ACC112 (cell line): ENCODE measurements around the gene CEP170.
"Not testable (repeated sequence)": the region's sequence is repeated elsewhere in the genome, so short reads cannot be mapped to it uniquely, and the experiment has no call there.

Source experiments
- H2AFZ ChIP-seq: fragments of 200-600 bp; sonication (generic); one replicate; pipeline ENCODE4 v1.6.0; 2017; ENCODE audit warnings: antibody characterized with exemption, low read length; ENCODE audit not compliant: unreplicated experiment
- H3K27ac ChIP-seq: fragments of 200-600 bp; sonication (generic); 2 replicates; pipeline ENCODE4 v1.5.1; 2014; ENCODE audit warnings: low read depth, mild to moderate bottlenecking, antibody characterized with exemption, low read length, moderate library complexity
- H3K27me3 ChIP-seq: fragments of 200-600 bp; sonication (generic); 2 replicates; pipeline ENCODE4 v1.6.1; 2014; ENCODE audit warnings: mild to moderate bottlenecking, antibody characterized with exemption, low read length, moderate library complexity, mixed read lengths; ENCODE audit not compliant: insufficient read depth
- H3K36me3 ChIP-seq: fragments of 200-600 bp; sonication (generic); 2 replicates; pipeline ENCODE4 v1.6.1; 2016; ENCODE audit warnings: mild to moderate bottlenecking, antibody characterized with exemption, low read length, moderate library complexity, mixed read lengths; ENCODE audit not compliant: insufficient read depth
- H3K4me1 ChIP-seq: fragments of 200-600 bp; sonication (generic); one replicate; pipeline ENCODE4 v1.6.1; 2016; ENCODE audit warnings: low read length, mixed read lengths; ENCODE audit not compliant: insufficient read depth, unreplicated experiment, control insufficient read depth
- H3K4me3 ChIP-seq: fragments of 200-600 bp; sonication (generic); 2 replicates; pipeline ENCODE4 v1.5.1; 2014; ENCODE audit warnings: mild to moderate bottlenecking, low read depth, low read length
- H3K79me2 ChIP-seq: fragments of 200-600 bp; sonication (generic); one replicate; pipeline ENCODE4 v1.6.0; 2016; ENCODE audit warnings: low read length; ENCODE audit not compliant: control insufficient read depth, unreplicated experiment, insufficient read depth

Gene CEP170

DNA sequence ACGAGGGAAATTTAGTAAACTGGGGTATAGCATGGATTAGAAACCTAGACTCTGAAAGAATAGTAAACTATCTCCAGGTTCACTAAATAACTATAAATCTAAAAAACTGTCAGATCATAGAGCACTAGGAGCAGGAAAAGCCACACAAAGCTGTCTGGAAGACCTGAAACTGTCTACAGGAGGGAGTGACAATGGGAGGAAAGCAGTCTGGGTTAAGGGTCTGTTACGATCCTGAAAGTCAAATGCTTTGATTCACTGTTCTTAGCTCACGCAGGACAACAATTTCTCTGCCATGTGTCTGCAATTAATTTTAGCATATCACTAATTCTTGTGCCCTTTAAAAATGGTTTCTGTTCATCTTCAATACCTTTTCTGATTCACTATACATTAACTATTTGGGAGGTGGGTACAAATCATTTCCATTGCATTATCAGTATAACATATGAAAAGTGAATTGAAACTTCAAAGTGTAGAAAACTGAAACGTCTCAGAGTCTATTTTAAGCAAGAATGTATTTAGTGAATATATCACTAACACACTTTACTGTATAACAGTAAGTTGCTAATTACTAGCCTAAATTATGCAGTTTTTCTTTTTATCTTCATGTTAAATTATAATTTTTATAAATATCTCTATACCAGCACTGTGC, 18.4 kb downstream of the CEP170 start:
- H3K36me3 ChIP-seq: peaks cover 28% of the 10 kb centered on the region
- peaks cover 17% of the 10 kb centered on the region for H3K4me1 ChIP-seq
- no peak overlapping the region for H3K27ac ChIP-seq
- H2AFZ ChIP-seq: no peak overlapping the region
- H3K79me2 ChIP-seq: peaks cover 98% of the 10 kb centered on the region
- H3K27me3 ChIP-seq: no peaks in the 10 kb centered on the region
- H3K4me3 ChIP-seq: no peak overlapping the region

DNA sequence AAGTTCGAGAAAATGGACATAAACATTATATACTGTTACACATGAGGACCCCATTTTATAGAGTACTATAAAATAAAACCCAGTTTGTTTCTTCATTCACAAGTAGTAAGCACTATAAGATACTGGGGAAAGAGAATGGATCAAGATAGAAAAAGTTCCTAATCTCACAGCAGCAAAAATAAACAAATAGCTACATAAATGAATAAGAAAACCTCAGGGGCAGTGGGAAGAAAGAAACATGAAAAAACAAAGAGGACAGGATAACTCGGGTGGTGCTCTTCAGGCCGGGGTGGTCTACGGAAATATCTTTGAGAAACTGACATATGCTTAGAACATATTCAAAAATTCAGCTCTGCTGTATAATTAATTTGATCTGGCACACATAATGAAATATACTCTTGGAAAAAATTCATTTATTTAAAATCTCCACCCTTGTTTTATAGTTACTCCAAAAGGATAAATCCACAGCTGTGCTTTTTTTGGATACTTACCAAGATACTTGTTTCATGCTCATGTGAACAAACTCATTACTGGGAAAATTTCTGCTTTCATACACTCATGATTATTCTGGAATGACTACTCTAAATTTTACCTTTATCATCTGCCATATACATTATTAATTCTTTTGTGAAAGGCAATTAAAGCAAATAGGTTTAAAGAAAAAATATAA, 20.0 kb downstream of the CEP170 start:
- no peak overlapping the region for H3K4me3 ChIP-seq
- H3K27ac ChIP-seq: no peak overlapping the region; the same call in 1 of the 2 replicates
- H2AFZ ChIP-seq: no peak overlapping the region
- H3K36me3 ChIP-seq: peaks cover 37% of the 10 kb centered on the region
- no peaks in the 10 kb centered on the region for H3K27me3 ChIP-seq
- peaks cover 97% of the 10 kb centered on the region for H3K79me2 ChIP-seq
- H3K4me1 ChIP-seq: peaks cover 17% of the 10 kb centered on the region

DNA sequence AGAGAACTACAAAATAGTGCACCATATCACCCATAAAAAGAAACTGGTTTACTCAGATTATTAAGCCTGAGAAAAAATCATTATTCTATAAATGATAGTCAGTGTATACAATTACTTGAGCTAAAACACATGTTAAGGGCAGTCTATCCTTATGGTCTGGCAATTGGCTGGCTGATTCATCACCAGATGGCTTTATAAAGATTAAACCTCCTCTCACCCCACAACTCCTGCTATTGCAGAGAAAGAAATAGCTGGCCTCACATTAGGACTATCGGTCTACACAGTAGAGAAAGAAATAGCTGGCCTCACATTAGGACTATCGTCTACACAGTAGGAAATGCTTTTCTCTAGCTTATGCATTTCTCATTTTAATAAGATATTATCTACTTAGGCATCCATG, 21.2 kb downstream of the CEP170 start:
- no peaks in the 10 kb centered on the region for H3K27me3 ChIP-seq
- no peak overlapping the region for H2AFZ ChIP-seq
- H3K4me1 ChIP-seq: peaks cover 17% of the 10 kb centered on the region
- H3K36me3 ChIP-seq: peaks cover 47% of the 10 kb centered on the region
- H3K27ac ChIP-seq: no peak overlapping the region
- H3K4me3 ChIP-seq: no peak overlapping the region
- peaks cover 97% of the 10 kb centered on the region for H3K79me2 ChIP-seq

DNA sequence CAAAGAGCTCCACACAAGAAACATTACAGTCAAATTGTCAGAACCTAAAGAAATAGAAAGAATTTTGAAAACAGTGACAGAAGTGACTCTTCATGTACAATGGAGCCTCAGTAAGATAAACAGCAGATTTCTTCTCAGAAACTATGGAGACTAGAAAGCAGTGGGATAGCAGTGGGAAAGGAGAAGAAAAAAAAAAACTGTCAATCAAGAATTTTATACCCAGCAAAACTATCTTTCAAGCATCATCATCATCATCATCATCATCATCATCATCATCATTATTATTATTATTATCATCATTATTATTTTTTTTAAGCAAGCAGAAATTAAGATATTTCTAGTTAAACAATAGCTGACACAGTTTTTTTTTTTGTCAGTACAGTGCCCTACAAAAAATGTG, 24.2 kb downstream of the CEP170 start:
- H3K4me1 ChIP-seq: peaks cover 9% of the 10 kb centered on the region
- H3K27me3 ChIP-seq: no peaks in the 10 kb centered on the region
- H3K27ac ChIP-seq: no peak overlapping the region
- H3K79me2 ChIP-seq: peaks cover 94% of the 10 kb centered on the region
- peaks cover 52% of the 10 kb centered on the region for H3K36me3 ChIP-seq
- H3K4me3 ChIP-seq: no peak overlapping the region
- no peak overlapping the region for H2AFZ ChIP-seq

DNA sequence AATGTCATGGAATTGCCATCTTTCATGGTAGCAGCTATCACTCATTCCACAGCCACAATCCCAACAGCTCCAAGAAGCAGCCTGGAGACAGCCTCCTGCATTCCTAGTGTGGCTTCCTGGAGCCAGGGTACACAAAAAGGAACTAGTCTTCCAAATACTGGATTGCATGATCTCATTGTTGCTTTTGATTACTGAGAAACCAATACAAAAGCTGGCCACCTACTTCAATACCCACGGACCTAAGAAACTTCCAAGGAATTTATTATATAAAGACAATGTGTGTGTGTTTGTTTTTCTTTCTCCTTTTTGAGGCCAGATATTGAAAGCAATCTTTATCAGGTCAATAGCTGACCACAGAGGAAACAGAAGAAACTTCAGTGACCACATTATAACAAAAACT, 25.6 kb downstream of the CEP170 start:
- H3K79me2 ChIP-seq: peaks cover 93% of the 10 kb centered on the region
- no peak overlapping the region for H3K4me3 ChIP-seq
- H2AFZ ChIP-seq: no peak overlapping the region
- no peaks in the 10 kb centered on the region for H3K4me1 ChIP-seq
- H3K27ac ChIP-seq: no peak overlapping the region
- no peaks in the 10 kb centered on the region for H3K27me3 ChIP-seq
- H3K36me3 ChIP-seq: peaks cover 58% of the 10 kb centered on the region

DNA sequence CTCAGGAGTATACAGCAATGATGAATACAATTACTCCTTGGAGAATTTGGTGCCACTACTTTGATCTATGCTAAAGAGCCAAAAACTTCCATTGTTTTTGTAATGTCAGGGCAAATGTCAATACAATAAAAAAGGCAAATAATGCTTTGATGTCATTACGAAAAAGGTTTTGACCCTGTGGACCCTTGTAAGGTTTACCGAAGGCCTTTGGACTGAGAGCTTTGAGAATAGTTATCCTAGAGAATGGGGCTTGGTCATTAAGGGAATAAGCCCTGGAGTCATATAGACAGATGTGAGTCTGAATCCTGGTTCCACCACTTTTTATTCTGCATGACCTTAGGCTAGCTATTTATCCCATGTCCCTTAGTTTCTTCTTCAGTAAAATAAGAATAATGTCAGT, 27.5 kb downstream of the CEP170 start:
- H3K27me3 ChIP-seq: no peaks in the 10 kb centered on the region
- no peak overlapping the region for H2AFZ ChIP-seq
- H3K27ac ChIP-seq: no peak overlapping the region
- no peaks in the 10 kb centered on the region for H3K4me1 ChIP-seq
- peaks cover 65% of the 10 kb centered on the region for H3K36me3 ChIP-seq
- no peak overlapping the region for H3K4me3 ChIP-seq
- H3K79me2 ChIP-seq: peaks cover 92% of the 10 kb centered on the region

DNA sequence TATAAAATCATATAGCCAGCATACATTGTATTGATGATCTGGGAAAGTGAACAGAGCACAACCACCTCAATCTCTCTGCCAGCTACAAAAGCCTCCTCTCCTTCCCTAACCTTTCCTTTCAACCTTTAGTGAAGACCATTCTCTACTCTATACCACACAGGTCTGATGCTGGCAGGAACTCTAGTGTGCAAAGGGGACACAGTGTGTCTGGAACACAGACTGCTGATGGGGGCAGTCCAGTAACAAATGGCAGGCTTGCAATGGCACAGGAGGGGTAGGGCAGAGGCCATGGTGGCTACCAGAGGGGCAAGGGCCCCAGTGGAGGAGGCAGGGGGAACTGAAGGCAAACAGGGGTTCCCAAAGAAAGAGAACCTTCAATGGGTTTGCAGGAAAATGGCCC, 37.0 kb downstream of the CEP170 start:
- Histone ChIP-seq H3K27ac (no peak overlapping the region), H2AFZ (no peak overlapping the region), H3K27me3 (no peaks in the 10 kb centered on the region), H3K4me1 (peaks cover 10% of the 10 kb centered on the region), H3K4me3 (no peak overlapping the region), H3K36me3 (peaks cover 34% of the 10 kb centered on the region), H3K79me2 (peaks cover 75% of the 10 kb centered on the region)

DNA sequence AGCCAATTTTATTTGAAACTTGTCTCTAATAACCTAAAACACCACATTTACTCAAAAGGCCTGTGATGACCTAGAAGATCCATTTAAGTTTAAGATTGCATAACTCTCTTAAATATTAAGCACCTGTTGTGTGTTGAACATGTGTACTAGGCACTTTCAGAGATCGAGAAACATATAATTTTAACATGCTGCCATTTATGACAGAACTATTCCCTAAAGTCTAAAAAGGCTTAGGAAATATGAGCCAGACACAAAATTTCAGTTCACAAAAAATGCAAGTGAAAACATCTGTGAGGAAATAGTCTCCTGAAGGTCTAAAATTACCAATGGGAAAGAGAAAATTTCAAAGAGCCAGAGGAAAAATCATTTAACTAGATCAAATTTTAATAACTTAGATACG, 37.7 kb downstream of the CEP170 start:
- peaks cover 28% of the 10 kb centered on the region for H3K36me3 ChIP-seq
- H3K79me2 ChIP-seq: peaks cover 73% of the 10 kb centered on the region
- H3K27ac ChIP-seq: no peak overlapping the region
- H3K4me3 ChIP-seq: no peak overlapping the region
- H3K4me1 ChIP-seq: peaks cover 17% of the 10 kb centered on the region
- no peaks in the 10 kb centered on the region for H3K27me3 ChIP-seq
- H2AFZ ChIP-seq: no peak overlapping the region

DNA sequence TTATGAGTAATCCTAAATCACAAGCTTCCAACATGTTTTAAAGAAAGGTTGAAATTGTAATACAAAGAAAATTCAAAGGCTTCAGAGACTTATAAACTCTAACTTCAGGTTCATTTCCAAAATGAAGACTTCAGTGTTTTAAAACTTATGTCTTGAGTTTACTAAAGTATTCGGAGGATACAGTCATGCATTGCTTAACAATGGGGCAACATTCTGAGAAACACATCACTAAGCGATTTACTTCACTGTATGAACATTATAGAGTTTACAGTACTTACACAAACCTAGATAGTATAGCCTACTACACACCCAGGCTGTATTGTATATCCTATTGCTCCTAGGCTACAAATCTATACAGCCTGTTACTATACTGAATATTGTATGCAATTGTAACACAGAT, 38.3 kb downstream of the CEP170 start:
- Histone ChIP-seq H2AFZ (no peak overlapping the region), H3K79me2 (peaks cover 72% of the 10 kb centered on the region), H3K27me3 (no peaks in the 10 kb centered on the region), H3K4me1 (peaks cover 22% of the 10 kb centered on the region), H3K4me3 (no peak overlapping the region), H3K36me3 (peaks cover 23% of the 10 kb centered on the region), H3K27ac (no peak overlapping the region)

DNA sequence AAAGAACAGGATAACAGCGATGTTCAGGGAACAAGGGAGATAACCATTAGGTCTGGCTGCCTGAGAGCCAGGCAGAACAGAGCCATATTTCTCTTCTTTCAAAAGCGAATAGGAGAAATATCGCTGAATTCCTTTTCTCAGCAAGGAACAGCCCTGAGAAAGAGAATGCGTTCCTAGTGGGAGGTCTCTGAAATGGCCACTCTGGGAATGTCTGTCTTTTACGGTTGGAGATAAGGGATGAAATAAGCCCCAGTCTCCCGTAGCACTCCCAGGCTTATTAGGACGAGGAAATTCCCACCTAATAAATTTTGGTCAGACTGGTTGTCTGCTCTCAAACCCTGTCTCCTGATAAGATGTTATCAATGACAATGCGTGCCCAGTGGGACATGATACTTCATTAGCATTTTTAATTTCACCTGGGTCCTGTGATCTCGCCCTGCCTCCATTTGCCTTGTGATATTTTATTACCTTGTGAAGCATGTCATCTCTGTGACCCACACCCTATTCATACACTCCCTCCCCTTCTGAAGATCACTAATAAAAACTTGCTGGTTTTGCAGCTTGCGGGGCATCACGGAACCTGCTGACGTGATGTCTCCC, 39.7 kb downstream of the CEP170 start:
- H2AFZ ChIP-seq, H3K4me3 ChIP-seq, H3K27me3 ChIP-seq, H3K27ac ChIP-seq: not testable (repeated sequence)
- Histone ChIP-seq H3K79me2 (peaks cover 60% of the 10 kb centered on the region), H3K36me3 (peaks cover 16% of the 10 kb centered on the region), H3K4me1 (peaks cover 22% of the 10 kb centered on the region)
